ENCODE measurements around the gene SLCO1C1. TPM values are rescaled to one million over a fixed set of nuclear protein-coding genes. Genes with fewer than 3 reads are reported as not detected.

The SLCO1C1 gene
- total RNA-seq, 4 donors from 2014 or later: 1.0 to 2.8 (median 2.7) TPM; not detected in 1

DNA sequence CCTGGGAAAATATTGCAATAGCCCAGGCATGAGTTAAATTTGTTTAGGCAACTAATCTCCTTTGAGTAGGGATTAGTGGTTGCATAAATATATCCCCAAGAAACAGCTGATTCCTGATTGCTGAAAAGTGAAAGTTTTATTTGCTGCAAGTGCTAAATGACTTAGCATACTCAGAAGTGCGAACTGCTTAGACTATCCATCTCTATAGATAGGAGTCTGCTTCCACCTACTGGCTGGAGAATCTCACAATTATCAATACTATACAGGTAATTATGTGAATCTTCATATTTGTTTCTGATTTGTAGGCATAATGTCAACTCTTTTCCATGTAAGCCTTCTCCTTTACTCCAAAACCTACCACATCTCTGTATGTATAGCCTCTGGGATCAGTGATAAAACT is 103.4 kb downstream of the SLCO1C1 start:
- Histone ChIP-seq H3K27ac (no peak overlapping the region), H3K27me3 (no peaks in the 10 kb centered on the region), H3K4me1 (no peaks in the 10 kb centered on the region), H3K4me3 (no peak overlapping the region), H3K36me3 (no peaks in the 10 kb centered on the region), H3K9me3 (no peaks in the 10 kb centered on the region)
- no peak for DNase-seq
- no peak for TF ChIP-seq POLR2A (IDR thresholded peaks at IDR 0.05)
- TF ChIP-seq, protein P1, sequence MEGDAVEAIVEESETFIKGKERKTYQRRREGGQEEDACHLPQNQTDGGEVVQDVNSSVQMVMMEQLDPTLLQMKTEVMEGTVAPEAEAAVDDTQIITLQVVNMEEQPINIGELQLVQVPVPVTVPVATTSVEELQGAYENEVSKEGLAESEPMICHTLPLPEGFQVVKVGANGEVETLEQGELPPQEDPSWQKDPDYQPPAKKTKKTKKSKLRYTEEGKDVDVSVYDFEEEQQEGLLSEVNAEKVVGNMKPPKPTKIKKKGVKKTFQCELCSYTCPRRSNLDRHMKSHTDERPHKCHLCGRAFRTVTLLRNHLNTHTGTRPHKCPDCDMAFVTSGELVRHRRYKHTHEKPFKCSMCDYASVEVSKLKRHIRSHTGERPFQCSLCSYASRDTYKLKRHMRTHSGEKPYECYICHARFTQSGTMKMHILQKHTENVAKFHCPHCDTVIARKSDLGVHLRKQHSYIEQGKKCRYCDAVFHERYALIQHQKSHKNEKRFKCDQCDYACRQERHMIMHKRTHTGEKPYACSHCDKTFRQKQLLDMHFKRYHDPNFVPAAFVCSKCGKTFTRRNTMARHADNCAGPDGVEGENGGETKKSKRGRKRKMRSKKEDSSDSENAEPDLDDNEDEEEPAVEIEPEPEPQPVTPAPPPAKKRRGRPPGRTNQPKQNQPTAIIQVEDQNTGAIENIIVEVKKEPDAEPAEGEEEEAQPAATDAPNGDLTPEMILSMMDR (IDR thresholded peaks at IDR 0.05): peak in 4 of 6 experiments; percentile 18 to 76 (median 66)

DNA sequence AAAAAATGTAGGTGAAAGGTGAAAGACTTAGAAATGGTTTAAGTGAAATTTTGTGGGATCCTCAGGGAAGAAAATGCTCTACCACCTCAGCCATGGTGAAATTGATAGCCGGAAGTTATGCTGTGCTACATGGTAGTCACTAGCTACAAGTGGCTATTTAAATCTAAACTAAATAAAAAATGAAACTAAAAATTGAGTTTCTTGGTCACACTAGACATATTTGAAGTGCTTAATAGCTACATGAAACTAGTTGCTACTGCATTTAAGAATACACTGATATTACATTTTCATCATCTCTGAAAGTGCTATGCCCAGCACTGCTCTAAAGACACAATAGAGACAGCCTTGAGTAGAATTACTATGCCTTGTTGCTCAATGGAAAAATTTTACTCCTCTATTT is 105.0 kb downstream of the SLCO1C1 start:
- TF ChIP-seq, protein P1 (IDR thresholded peaks at IDR 0.05): no peak
- no peak for TF ChIP-seq POLR2A (IDR thresholded peaks at IDR 0.05)
- H3K27ac ChIP-seq: no peak overlapping the region
- no peaks in the 10 kb centered on the region for H3K9me3 ChIP-seq
- H3K27me3 ChIP-seq: no peaks in the 10 kb centered on the region
- DNase-seq: no peak
- no peaks in the 10 kb centered on the region for H3K4me1 ChIP-seq
- H3K36me3 ChIP-seq: no peaks in the 10 kb centered on the region
- H3K4me3 ChIP-seq: no peak overlapping the region

DNA sequence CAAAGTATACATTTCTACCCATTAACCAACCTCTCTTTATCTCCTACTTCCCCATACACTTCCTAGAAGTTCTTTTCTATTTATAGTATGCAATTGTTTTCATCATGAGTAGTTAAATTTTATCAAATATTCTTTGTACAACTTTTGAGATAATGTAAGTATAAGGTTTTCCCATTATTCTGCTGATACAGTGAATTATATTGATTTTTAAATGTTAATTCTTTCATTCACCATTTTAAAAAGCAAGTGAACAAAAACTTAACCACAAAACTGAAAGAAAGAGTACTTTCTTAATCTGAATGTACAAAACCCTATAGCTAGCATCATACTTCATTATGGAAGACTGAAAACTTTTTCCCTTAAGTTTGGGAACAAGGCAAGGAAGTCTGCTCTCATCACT is 105.9 kb downstream of the SLCO1C1 start:
- H3K9me3 ChIP-seq: no peaks in the 10 kb centered on the region
- TF ChIP-seq, protein P1 (IDR thresholded peaks at IDR 0.05): no peak
- no peak for TF ChIP-seq POLR2A (IDR thresholded peaks at IDR 0.05)
- H3K27me3 ChIP-seq: no peaks in the 10 kb centered on the region
- DNase-seq: no peak
- no peaks in the 10 kb centered on the region for H3K36me3 ChIP-seq
- no peak overlapping the region for H3K4me3 ChIP-seq
- H3K4me1 ChIP-seq: no peaks in the 10 kb centered on the region
- H3K27ac ChIP-seq: no peak overlapping the region

Other genes with a start within 250 kb of the SLCO1C1 start
- not detected for gene SLCO1B3, start 115.4 kb downstream of the SLCO1C1 start, total RNA-seq

Measured in Peyer's patch (tissue), 4 donors.